Endothelial cell (in vitro differentiated cells): Measurements from ENCODE around the gene B9D1. TPM values are rescaled to one million over a fixed set of nuclear protein-coding genes. Genes with fewer than 3 reads are reported as not detected.

Source experiments
- DNase-seq: peaks from one replicate; pipeline ENCODE4 v3.0.0; 2021; ENCODE audit warnings: low spot score
- H3K27ac Mint-ChIP-seq: one replicate; pipeline ENCODE4 v1.8.0; 2021; ENCODE audit warnings: mixed read lengths, inconsistent platforms; ENCODE audit not compliant: unreplicated experiment
- H3K27me3 Mint-ChIP-seq: one replicate; pipeline ENCODE4 v1.8.0; 2021; ENCODE audit warnings: mild to moderate bottlenecking, moderate library complexity, mixed read lengths, inconsistent platforms; ENCODE audit not compliant: unreplicated experiment
- H3K36me3 Mint-ChIP-seq: one replicate; pipeline ENCODE4 v1.8.0; 2021; ENCODE audit warnings: mild to moderate bottlenecking, low read depth, mixed read lengths, inconsistent platforms; ENCODE audit not compliant: unreplicated experiment
- H3K4me1 Mint-ChIP-seq: one replicate; pipeline ENCODE4 v1.8.0; 2021; ENCODE audit warnings: mild to moderate bottlenecking, mixed read lengths, inconsistent platforms; ENCODE audit not compliant: unreplicated experiment
- H3K4me3 Mint-ChIP-seq: one replicate; pipeline ENCODE4 v1.8.0; 2021; ENCODE audit warnings: mild to moderate bottlenecking, mixed read lengths, inconsistent platforms; ENCODE audit not compliant: unreplicated experiment
- H3K9me3 Mint-ChIP-seq: one replicate; pipeline ENCODE4 v1.8.0; 2021; ENCODE audit warnings: mixed read lengths, inconsistent platforms; ENCODE audit not compliant: unreplicated experiment
- CTCF ChIP-seq: fragments of 200-600 bp; sonication (generic); IDR thresholded peaks from one replicate; pipeline ENCODE4 v1.5.0; 2021; ENCODE audit warnings: antibody characterized with exemption; ENCODE audit not compliant: unreplicated experiment
- total RNA-seq: library from RNA; stranded (reverse); fragmentation: NEBNext Ultra II Directional; extraction: Animal tissue kit (Norgen Biotek cat#: 25700); gene quantifications from one replicate; pipeline ENCODE4 v1.2.1, GENCODE V29; 2021; ENCODE audit not compliant: unreplicated experiment

Gene B9D1
- total RNA-seq, 1 donor from 2014 or later = 6.2 TPM

DNA sequence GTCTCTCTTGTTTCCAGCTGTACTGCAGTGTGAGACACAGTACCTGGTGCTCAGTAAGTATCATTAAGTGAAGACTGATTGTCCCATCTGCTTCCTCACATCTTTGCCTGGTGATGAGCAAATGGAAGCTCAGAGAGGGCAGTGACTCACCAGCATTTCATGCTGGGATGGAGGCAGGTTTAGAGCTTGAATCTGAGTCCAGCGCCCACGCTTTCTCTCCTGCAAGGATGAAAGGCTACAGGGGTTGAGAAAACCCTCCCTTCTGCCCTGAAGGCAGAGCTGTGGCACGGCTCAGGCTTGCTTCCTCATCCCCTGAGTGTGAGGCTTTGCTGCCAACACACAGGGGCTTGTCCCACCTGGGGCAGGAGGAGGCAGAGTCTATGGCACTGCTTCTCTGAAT is 47.0 kb upstream of the B9D1 start:
- Mint-ChIP-seq H3K4me3 (no peak overlapping the region), H3K9me3 (no peaks in the 10 kb centered on the region), H3K36me3 (no peaks in the 10 kb centered on the region), H3K4me1 (peaks cover 2% of the 10 kb centered on the region), H3K27me3 (peaks cover 6% of the 10 kb centered on the region), H3K27ac (peak overlapping the region; percentile 30)
- DNase-seq = no peak
- TF ChIP-seq CTCF = no peak

- Mint-ChIP-seq H3K27me3 (peaks cover 6% of the 10 kb centered on the region), H3K27ac (peak overlapping the region; percentile 30), H3K4me3 (peak overlapping the region; percentile 47), H3K4me1 (peaks cover 2% of the 10 kb centered on the region), H3K36me3 (no peaks in the 10 kb centered on the region), H3K9me3 (no peaks in the 10 kb centered on the region)
- no peak for DNase-seq
- no peak for TF ChIP-seq CTCF
These were observed 46.5 kb upstream of the B9D1 start for GRCh38 chr17:19409066-19409465.

DNA sequence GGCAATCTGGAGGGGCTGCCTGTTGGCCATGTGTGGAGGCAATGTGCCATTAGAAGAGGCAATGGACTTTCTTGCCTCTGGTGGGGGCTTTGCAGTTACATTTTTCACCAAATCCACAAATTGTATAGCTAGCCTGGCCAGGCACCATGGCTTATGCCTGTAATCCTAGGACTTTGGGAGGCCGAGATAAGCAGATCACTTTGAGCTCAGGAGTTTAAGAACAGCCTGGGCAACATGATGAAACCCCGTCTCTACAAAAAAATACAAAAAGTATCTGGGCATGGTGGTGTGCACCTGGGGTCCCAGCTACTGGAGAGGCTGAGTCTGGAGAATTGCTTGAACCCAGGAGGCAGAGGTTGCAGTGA is 45.8 kb upstream of the B9D1 start:
- peaks cover 6% of the 10 kb centered on the region for H3K27me3 Mint-ChIP-seq
- no peak for DNase-seq
- no peaks in the 10 kb centered on the region for H3K9me3 Mint-ChIP-seq
- no peak overlapping the region for H3K27ac Mint-ChIP-seq
- H3K4me3 Mint-ChIP-seq = no peak overlapping the region
- H3K36me3 Mint-ChIP-seq = no peaks in the 10 kb centered on the region
- no peak for TF ChIP-seq CTCF
- peaks cover 2% of the 10 kb centered on the region for H3K4me1 Mint-ChIP-seq

GRCh38 chr17:19407601-19408345 is 45.2 kb upstream of the B9D1 start:
- TF ChIP-seq CTCF = no peak
- no peak overlapping the region for H3K27ac Mint-ChIP-seq

DNA sequence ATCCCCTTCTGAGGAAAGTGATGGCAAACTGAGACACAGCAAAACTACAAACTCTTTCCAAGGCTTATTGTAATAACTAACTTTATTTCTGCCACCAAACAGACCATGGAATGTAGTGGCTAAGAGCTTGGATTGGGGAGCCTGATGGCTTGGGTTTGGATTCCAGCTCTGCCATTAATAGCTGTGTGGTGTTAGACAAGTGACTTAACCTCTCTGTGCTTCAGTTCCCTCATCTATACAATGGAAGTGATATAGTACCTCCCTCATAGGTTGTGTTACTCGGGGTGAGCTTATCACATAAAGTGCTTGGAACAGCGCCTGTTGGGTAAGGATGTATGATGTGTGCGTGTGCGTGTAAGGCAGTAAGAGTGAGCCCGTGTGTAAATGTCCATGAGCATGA is 42.6 kb upstream of the B9D1 start:
- Mint-ChIP-seq H3K27ac (no peak overlapping the region), H3K9me3 (no peaks in the 10 kb centered on the region), H3K4me3 (no peak overlapping the region), H3K4me1 (no peaks in the 10 kb centered on the region), H3K36me3 (no peaks in the 10 kb centered on the region), H3K27me3 (peaks cover 2% of the 10 kb centered on the region)
- no peak for TF ChIP-seq CTCF
- no peak for DNase-seq

More at GRCh38 chr17:19407601-19408345, 45.2 kb upstream of the B9D1 start:
- H3K36me3 Mint-ChIP-seq = no peaks in the 10 kb centered on the region
- H3K27me3 Mint-ChIP-seq = peaks cover 6% of the 10 kb centered on the region
- H3K9me3 Mint-ChIP-seq = no peaks in the 10 kb centered on the region
- no peak for DNase-seq
- no peak overlapping the region for H3K4me3 Mint-ChIP-seq
- peaks cover 2% of the 10 kb centered on the region for H3K4me1 Mint-ChIP-seq
